SHP77 treated with DMSO at 0.1 percent for 48 hours (cell line): ENCODE data around the gene TK1.

Source experiments
- DNase-seq: peaks from one replicate; lab custom pipeline; 2025; lab: John Stamatoyannopoulos, UW

The TK1 gene

GRCh38 chr17:78219396-78220150 is 32.7 kb upstream of the TK1 start:
- DNase-seq: no peak

DNA sequence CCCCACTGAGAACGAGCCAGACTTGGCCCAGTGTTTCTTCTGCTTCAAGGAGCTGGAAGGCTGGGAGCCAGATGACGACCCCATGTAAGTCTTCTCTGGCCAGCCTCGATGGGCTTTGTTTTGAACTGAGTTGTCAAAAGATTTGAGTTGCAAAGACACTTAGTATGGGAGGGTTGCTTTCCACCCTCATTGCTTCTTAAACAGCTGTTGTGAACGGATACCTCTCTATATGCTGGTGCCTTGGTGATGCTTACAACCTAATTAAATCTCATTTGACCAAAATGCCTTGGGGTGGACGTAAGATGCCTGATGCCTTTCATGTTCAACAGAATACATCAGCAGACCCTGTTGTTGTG is 27.8 kb upstream of the TK1 start:
- no peak for DNase-seq

GRCh38 chr17:78214016-78214705 is 27.3 kb upstream of the TK1 start, which contains the start of gene BIRC5:
Gene BIRC5, plus strand, starts transcription at chr17:78214253. Its CDS starts 64 bp downstream, at chr17:78214317.
- peak; percentile 85 for DNase-seq

DNA sequence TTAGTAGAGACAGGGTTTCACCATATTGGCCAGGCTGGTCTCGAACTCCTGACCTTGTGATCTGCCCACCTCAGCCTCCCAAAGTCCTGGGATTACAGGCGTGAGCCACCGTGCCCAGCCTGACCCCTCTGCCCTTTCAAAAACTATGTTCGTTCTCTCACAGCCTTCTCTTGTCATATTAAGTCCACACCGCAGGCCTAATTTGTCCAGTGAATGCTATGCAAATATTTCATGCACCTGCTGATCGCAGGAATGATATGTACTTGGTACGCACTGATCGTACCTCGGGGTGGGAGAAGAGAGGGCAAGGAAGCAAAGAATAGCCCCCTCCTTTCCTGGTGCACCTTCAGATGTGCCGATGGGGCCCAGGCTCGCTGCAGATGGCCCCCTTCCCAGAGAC is 24.2 kb upstream of the TK1 start:
- DNase-seq: no peak

DNA sequence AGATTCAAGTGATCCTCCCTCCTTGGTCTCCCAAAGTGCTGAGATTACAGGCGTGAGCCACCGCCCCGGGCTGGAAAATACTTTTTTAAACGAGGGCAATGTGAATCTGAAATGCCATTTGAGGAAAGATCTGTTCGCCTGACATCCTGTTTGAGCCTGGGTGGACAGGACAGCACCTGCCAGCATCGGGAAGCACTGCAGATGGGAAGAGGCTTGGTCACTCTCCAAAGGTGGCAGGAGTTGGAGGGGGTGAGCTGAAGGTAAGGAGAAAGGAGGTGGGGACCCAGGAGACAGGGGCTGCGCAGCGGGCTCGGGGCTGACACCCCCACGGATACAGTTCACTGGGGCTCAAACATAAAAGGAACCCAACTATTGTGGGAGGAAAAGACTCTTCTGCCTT is 23.3 kb upstream of the TK1 start:
- no peak for DNase-seq

GRCh38 chr17:78208486-78208885 is 21.6 kb upstream of the TK1 start:
- DNase-seq: no peak

DNA sequence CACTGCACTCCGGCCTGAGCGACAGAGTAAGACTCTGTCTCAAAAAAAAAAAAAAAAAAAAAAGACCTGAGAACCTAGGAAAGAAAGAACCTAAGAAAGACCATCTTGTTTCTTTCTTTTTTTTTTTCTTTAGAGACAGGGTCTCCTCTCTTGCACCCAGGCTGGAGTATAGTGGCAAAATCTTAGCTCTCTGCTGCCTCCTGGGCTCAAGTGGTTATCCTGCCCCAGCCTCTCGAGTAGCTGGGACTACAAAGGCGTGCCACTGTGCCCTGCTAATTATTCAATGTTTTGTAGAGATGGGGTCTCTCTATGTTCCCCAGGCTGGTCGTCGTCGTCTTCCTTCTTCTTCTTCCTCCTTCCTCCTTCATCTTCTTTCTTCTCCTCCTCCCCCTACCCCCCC is 19.4 kb upstream of the TK1 start:
- no peak for DNase-seq

- no peak for DNase-seq
Observed at GRCh38 chr17:78205124-78205775, 18.4 kb upstream of the TK1 start.

DNA sequence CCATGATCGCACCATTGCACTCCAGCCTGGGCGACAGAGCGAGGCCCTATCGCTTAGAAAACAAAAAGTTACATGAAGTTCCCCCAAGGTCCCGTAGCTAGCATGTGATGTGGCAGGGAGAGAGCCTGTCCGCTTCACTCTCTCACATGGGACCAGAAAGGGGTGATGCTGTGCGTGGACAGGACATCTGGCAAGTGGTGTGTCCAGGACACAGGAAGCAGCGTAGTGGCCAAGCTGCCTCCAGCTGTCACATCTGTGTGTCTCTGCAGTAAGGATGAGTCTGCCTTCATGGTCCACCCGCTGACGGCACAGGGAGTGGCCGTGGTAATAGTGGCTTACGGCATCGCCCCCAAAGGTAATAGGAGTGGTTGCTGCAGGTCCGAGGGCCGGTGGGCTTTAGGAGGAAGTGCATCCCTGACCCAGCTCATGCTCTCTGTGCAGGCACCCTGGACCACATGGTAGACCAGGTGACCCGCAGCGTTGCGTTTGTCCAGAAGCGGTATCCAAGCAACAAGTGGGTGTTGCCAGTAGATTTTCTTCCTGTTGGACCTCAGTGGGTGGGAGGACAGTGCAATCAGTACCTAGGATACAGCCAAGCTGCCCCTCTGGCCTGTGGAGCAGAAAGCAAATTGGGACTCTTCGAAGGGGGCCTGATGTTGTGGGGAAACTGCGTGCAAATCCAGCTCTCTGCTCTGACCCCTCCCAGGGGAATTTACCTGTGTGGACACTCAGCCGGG is 17.7 kb upstream of the TK1 start:
- DNase-seq: no peak

GRCh38 chr17:78202666-78203065 is 15.8 kb upstream of the TK1 start:
- no peak for DNase-seq

GRCh38 chr17:78200451-78200850 is 13.6 kb upstream of the TK1 start:
- no peak for DNase-seq

DNA sequence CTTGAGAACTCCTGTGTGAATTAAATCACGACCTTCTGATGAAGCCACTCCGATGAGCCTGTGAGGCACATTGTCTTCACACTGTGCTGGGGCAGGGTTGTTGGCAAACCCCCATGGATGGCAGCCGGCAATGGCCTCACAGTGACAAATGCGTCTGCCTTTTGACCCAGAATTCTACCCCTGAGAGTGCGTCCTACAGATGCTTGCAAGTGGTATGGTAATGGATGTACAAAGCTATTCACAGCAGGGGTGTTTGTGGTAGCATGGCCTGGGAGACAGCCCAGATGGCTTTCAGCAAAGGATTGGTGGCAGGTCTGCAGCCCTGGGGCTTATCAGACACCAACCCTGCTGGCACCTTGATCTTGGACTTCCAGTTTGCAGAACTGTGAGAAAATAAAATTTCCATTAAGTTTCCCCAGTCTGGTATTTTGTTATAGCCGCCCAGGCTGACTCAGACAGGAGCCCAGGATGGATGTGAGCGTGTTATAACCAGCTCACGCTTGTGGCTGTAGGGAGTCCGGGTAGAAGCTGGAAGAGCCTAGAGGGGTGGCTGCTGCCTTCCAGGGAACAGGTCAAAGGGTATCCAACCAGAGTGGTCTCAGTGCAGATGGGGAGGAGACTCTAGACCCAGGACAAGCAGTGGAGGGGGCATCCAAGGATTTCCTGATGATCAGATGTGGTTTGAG is 10.4 kb upstream of the TK1 start:
- no peak for DNase-seq

GRCh38 chr17:78196716-78197115 is 9.9 kb upstream of the TK1 start:
- no peak for DNase-seq

- no peak for DNase-seq
Observed at GRCh38 chr17:78185981-78186691, 716 bp downstream of the TK1 start.

GRCh38 chr17:78184868-78185267 is 2.0 kb downstream of the TK1 start:
- no peak for DNase-seq

DNA sequence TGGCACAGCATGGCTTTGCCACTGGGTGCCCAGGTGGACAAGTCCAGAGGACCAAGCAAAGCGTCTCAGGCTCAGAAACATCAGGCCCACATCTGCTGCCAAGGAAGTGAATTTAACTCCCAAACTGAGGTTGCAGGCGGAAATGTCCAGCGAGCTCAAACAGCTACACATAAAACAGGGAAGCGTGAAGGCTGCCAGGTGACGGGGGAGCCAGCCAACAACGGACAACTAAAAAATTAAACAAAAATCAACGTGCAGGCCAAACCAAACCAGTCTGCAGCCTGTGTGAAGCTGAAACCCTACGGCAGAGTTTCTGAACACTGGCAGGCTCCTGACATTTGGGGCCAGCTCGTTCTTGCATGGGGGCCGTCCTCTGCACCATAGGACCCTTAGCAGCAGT is 2.5 kb downstream of the TK1 start:
- no peak for DNase-seq

DNA sequence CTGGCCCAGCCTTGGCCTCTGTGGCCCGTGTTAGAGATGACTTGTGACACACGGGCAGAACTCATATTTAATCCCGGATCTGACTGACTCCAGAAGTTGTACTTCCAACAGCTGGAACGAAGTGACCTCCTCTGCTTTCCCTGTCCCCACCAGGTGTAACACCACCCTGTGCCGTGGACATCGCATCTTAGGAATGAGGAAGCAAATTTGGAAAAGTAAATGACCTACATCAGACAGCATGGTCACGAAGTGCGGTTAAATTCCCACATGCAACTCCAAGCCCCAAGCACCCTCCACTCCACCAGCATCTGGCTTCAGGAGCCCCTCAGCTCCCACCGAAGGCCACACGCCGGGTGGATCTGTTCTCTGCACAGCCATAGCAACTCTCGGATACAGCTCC is 2.9 kb downstream of the TK1 start:
- DNase-seq: no peak

DNA sequence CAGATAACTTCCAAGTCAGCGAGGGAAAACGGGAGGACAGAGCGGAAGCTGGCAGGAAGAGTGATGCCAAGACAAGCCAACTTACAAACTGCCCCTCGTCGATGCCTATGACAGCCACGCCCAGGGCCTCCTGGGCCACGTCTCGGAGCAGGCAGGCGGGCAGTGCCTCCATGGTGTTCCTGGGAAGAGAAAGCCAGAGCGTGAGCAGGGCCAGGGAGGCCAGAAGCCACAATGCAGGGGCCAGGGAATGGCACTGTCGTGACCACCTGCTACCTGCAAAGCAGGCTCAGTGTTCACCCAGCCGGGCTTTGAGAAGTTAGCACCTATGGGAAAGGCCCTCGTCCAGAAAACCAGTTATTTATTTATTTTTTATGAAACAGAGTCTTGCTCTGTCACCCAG is 4.3 kb downstream of the TK1 start:
- DNase-seq: no peak

DNA sequence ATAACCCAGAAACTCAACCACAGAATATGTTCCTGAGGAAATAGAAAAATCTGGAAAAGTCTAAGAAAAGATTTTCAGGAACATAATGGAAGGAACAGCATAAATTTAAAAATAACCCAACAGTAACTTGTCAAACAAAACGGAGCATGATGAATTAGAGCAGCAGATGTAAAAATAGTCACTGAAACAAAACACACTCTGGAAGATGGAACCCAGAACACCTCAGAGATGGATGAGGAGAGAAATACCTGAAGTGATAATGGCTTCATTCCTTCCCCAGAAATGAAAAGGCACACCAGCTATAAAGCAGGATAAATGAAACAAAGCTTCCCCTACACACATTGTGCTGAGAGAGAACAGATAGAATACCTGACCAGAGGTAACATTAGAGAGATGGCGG is 6.3 kb downstream of the TK1 start:
- no peak for DNase-seq

DNA sequence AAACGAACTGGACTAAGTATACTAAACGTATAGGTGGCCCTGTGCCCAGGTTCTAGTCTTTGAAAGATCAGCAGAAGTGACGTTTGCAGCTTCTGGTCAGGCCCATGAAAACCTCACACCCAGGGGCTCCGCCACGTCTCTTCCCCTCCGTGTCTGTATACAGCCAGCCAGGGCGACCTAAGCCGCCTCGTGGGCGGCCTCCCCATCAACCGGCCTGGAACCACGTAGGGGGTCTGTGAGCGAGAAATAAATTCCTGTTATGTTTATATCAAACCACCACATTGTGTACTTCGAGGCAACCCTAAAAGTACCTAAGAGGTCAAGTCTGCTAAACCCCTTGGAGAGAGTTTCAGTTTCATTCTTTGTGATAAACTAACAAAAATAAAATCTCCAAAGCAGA is 6.8 kb downstream of the TK1 start:
- DNase-seq: no peak

- no peak for DNase-seq
Observed at GRCh38 chr17:78179372-78179771, 7.5 kb downstream of the TK1 start.
